ENCODE measurements around the gene DPP4.
A peak's percentile ranks its signal among the peaks of the same experiment; 100 is the strongest.

DNA sequence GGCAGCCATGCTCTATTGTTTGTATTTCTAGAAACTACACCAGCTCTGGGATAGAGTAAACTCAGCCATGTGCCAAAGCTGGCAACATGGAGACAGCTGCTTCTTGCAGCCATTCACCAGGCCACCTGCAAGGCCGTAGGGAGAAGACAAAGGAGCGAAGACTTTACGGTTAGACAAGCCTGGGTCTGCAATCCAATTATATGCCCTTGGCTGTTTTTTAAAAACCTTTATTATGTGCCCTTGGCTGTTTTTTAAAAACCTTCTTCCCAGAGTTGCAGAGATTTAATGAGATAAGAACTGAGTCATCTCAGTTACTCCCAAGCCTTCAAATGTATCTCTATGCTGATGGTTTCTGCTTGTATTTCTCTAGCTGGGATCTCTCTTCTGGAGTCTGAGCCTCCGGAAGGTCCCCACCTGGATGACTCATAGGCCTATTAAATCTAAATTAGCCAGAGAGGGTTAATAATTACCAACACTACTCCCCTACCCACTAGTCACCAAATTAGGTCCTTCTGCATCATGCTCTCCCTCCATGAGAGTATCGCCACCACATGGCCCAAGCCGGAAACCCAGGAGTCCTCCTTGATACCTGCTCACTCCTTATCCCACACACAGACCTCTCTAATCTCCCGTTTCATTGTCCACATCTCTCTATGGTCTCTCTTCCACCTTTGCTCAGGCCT, 17.5 kb upstream of the DPP4 start:
- TF ChIP-seq EZH2 (IDR thresholded peaks at IDR 0.05; ENCODE audit: low read depth, unreplicated experiment) = no peak
- no peak for TF ChIP-seq CREB1 (CRISPR knock-in tag; IDR thresholded peaks at IDR 0.05; ENCODE audit: low read depth)
- TF ChIP-seq, protein P1, sequence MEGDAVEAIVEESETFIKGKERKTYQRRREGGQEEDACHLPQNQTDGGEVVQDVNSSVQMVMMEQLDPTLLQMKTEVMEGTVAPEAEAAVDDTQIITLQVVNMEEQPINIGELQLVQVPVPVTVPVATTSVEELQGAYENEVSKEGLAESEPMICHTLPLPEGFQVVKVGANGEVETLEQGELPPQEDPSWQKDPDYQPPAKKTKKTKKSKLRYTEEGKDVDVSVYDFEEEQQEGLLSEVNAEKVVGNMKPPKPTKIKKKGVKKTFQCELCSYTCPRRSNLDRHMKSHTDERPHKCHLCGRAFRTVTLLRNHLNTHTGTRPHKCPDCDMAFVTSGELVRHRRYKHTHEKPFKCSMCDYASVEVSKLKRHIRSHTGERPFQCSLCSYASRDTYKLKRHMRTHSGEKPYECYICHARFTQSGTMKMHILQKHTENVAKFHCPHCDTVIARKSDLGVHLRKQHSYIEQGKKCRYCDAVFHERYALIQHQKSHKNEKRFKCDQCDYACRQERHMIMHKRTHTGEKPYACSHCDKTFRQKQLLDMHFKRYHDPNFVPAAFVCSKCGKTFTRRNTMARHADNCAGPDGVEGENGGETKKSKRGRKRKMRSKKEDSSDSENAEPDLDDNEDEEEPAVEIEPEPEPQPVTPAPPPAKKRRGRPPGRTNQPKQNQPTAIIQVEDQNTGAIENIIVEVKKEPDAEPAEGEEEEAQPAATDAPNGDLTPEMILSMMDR (conservative IDR thresholded peaks at IDR 0.05; ENCODE audit: low read depth in 2 of 2) = peak; percentile 43 to 82
- TF ChIP-seq, protein P2, sequence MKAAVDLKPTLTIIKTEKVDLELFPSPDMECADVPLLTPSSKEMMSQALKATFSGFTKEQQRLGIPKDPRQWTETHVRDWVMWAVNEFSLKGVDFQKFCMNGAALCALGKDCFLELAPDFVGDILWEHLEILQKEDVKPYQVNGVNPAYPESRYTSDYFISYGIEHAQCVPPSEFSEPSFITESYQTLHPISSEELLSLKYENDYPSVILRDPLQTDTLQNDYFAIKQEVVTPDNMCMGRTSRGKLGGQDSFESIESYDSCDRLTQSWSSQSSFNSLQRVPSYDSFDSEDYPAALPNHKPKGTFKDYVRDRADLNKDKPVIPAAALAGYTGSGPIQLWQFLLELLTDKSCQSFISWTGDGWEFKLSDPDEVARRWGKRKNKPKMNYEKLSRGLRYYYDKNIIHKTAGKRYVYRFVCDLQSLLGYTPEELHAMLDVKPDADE (IDR thresholded peaks at IDR 0.05) = no peak
- TF ChIP-seq JUNB (IDR thresholded peaks at IDR 0.05; ENCODE audit: unreplicated experiment) = no peak
- no peak for TF ChIP-seq POLR2AphosphoS5 (IDR thresholded peaks at IDR 0.05; ENCODE audit: low read depth)
- no peak for TF ChIP-seq ZNF114 (CRISPR knock-in tag; IDR thresholded peaks at IDR 0.05)
- no peak for TF ChIP-seq REST (IDR thresholded peaks at IDR 0.05; ENCODE audit: unreplicated experiment)
- TF ChIP-seq NANOG (IDR thresholded peaks at IDR 0.05; ENCODE audit: borderline replicate concordance) = no peak
- TF ChIP-seq ZNF331 (CRISPR knock-in tag; IDR thresholded peaks at IDR 0.05; ENCODE audit: low read depth) = no peak

Measured in GM23338 (cell line).